H9 (cell line): ENCODE measurements around the gene NEB. TPM values are rescaled to one million over a fixed set of nuclear protein-coding genes. Genes with fewer than 3 reads are reported as not detected.

Experiments used
- DNase-seq: peaks from one replicate; pipeline ENCODE4 v3.0.0-alpha.2; 2017
- H2AFZ ChIP-seq: one replicate; pipeline ENCODE4 v1.6.1; 2013; ENCODE audit warnings: mild to moderate bottlenecking, low read length, control low read depth, moderate library complexity
- H2AK5ac ChIP-seq: 2 replicates; pipeline ENCODE4 v1.6.1; 2013; ENCODE audit warnings: low read length, control low read depth, mixed read lengths; ENCODE audit not compliant: insufficient read length
- H2BK120ac ChIP-seq: one replicate; pipeline ENCODE4 v1.6.1; 2013; ENCODE audit warnings: low read depth, mild to moderate bottlenecking, low read length, control low read depth, inconsistent platforms; ENCODE audit not compliant: poor library complexity, severe bottlenecking
- H2BK12ac ChIP-seq: 2 replicates; pipeline ENCODE4 v1.6.1; 2013; ENCODE audit warnings: low read length, control low read depth, mixed read lengths, low read depth; ENCODE audit not compliant: insufficient read length
- H2BK15ac ChIP-seq: 2 replicates; pipeline ENCODE4 v1.6.1; 2013; ENCODE audit warnings: low read depth, low read length, control low read depth
- H2BK20ac ChIP-seq: one replicate; pipeline ENCODE4 v1.6.1; 2013; ENCODE audit warnings: low read depth, mild to moderate bottlenecking, low read length, control low read depth, inconsistent platforms; ENCODE audit not compliant: poor library complexity, severe bottlenecking
- H2BK5ac ChIP-seq: 2 replicates; pipeline ENCODE4 v1.6.1; 2013; ENCODE audit warnings: low read length, control low read depth, mixed read lengths; ENCODE audit not compliant: insufficient read length
- H3K14ac ChIP-seq: 2 replicates; pipeline ENCODE4 v1.6.1; 2013; ENCODE audit warnings: low read length, control low read depth; ENCODE audit not compliant: insufficient read depth
- H3K18ac ChIP-seq: 2 replicates; pipeline ENCODE4 v1.6.1; 2013; ENCODE audit warnings: low read depth, mild to moderate bottlenecking, mixed read lengths, low read length, control low read depth; ENCODE audit not compliant: insufficient read length
- H3K23ac ChIP-seq: 2 replicates; pipeline ENCODE4 v1.6.1; 2013; ENCODE audit warnings: low read length, control low read depth, mixed read lengths, low read depth; ENCODE audit not compliant: insufficient read length
- H3K23me2 ChIP-seq: 2 replicates; pipeline ENCODE4 v1.6.1; 2013; ENCODE audit warnings: low read depth, mild to moderate bottlenecking, mixed read lengths, low read length, control low read depth; ENCODE audit not compliant: insufficient read length, poor library complexity, severe bottlenecking
- H3K27ac ChIP-seq: 2 replicates; pipeline ENCODE4 v1.5.1; 2013; ENCODE audit warnings: low read length, control low read depth, mixed read lengths, low read depth; ENCODE audit not compliant: insufficient read length
- H3K27me3 ChIP-seq: 2 replicates; pipeline ENCODE4 v1.6.1; 2013; ENCODE audit warnings: low read length, control low read depth, inconsistent platforms; ENCODE audit not compliant: insufficient read depth
- H3K4ac ChIP-seq: 2 replicates; pipeline ENCODE4 v1.6.1; 2013; ENCODE audit warnings: low read depth, mild to moderate bottlenecking, control low read depth, inconsistent platforms, low read length, moderate library complexity
- H3K4me1 ChIP-seq: 2 replicates; pipeline ENCODE4 v1.6.1; 2013; ENCODE audit warnings: low read length, control low read depth, inconsistent platforms; ENCODE audit not compliant: insufficient read depth
- H3K4me2 ChIP-seq: 2 replicates; pipeline ENCODE4 v1.6.1; 2013; ENCODE audit warnings: low read length, control low read depth, mixed read lengths; ENCODE audit not compliant: insufficient read length, insufficient read depth
- H3K56ac ChIP-seq: 2 replicates; pipeline ENCODE4 v1.6.1; 2013; ENCODE audit warnings: low read depth, mild to moderate bottlenecking, mixed read lengths, low read length, control low read depth; ENCODE audit not compliant: insufficient read length
- H3K79me1 ChIP-seq: 2 replicates; pipeline ENCODE4 v1.6.1; 2013; ENCODE audit warnings: low read depth, mild to moderate bottlenecking, moderate library complexity, low read length, control low read depth, inconsistent platforms; ENCODE audit not compliant: insufficient read depth, poor library complexity, severe bottlenecking
- H3K79me2 ChIP-seq: 2 replicates; pipeline ENCODE4 v1.6.1; 2013; ENCODE audit warnings: low read length, control low read depth, inconsistent platforms; ENCODE audit not compliant: insufficient read depth
- H3K9ac ChIP-seq: 2 replicates; pipeline ENCODE4 v1.6.1; 2013; ENCODE audit warnings: low read length, control low read depth, mixed read lengths; ENCODE audit not compliant: insufficient read length; ENCODE audit errors: extremely low read depth
- H3K9me3 ChIP-seq: one replicate; pipeline ENCODE4 v1.6.1; 2013; ENCODE audit warnings: low read depth, low read length, inconsistent platforms; ENCODE audit not compliant: control insufficient read depth
- H3T11ph ChIP-seq: one replicate; pipeline ENCODE4 v1.6.1; 2013; ENCODE audit warnings: mild to moderate bottlenecking, low read length, control low read depth, inconsistent platforms
- H4K20me1 ChIP-seq: one replicate; pipeline ENCODE4 v1.6.1; 2013; ENCODE audit not compliant: control insufficient read depth, insufficient read length, insufficient read depth
- H4K5ac ChIP-seq: 2 replicates; pipeline ENCODE4 v1.6.1; 2013; ENCODE audit warnings: low read depth, mild to moderate bottlenecking, mixed read lengths, low read length, control low read depth; ENCODE audit not compliant: insufficient read length
- H4K8ac ChIP-seq: replicated peaks from 2 replicates; pipeline ENCODE4 v1.6.1; 2013; ENCODE audit warnings: low read length, control low read depth, mixed read lengths, low read depth; ENCODE audit not compliant: insufficient read length
- H4K91ac ChIP-seq: 2 replicates; pipeline ENCODE4 v1.6.1; 2013; ENCODE audit warnings: low read depth, mild to moderate bottlenecking, moderate library complexity, mixed read lengths, low read length, control low read depth; ENCODE audit not compliant: insufficient read length
- H3K27ac Mint-ChIP-seq, 3 experiments: 2 replicates in 2 of 3; 3 replicates in 1 of 3; pipeline ENCODE4 v1.8.0; 2020 to 2021; ENCODE audit warnings: mixed read lengths in 3 of 3, mild to moderate bottlenecking in 1 of 3, moderate library complexity in 1 of 3
- H3K27me3 Mint-ChIP-seq: 2 replicates; pipeline ENCODE4 v1.8.0; 2021; ENCODE audit warnings: low read depth, mild to moderate bottlenecking, moderate library complexity, mixed read lengths
- H3K36me3 Mint-ChIP-seq, 3 experiments: 2 replicates in 2 of 3; 3 replicates in 1 of 3; pipeline ENCODE4 v1.8.0; 2020 to 2021; ENCODE audit warnings: low read depth in 3 of 3, mixed read lengths in 3 of 3; ENCODE audit not compliant: insufficient read depth in 1 of 3
- H3K4me1 Mint-ChIP-seq, 2 experiments: 2 replicates each; pipeline ENCODE4 v1.8.0; 2020; ENCODE audit warnings: mixed read lengths in 2 of 2
- H3K4me3 Mint-ChIP-seq, 2 experiments: 2 replicates in 1 of 2; 3 replicates in 1 of 2; pipeline ENCODE4 v1.8.0; 2020 to 2021; ENCODE audit warnings: mild to moderate bottlenecking in 2 of 2, mixed read lengths in 2 of 2, moderate library complexity in 1 of 2
- H3K9me3 Mint-ChIP-seq, 2 experiments: 2 replicates in 1 of 2; 3 replicates in 1 of 2; pipeline ENCODE4 v1.8.0; 2020; ENCODE audit warnings: mild to moderate bottlenecking in 2 of 2, mixed read lengths in 2 of 2, moderate library complexity in 1 of 2
- CTCF ChIP-seq: fragments of 200-600 bp; sonication (generic); conservative IDR thresholded peaks from 3 replicates; pipeline ENCODE4 v1.8.0; 2021; ENCODE audit warnings: antibody characterized with exemption, mild to moderate bottlenecking
- WGBS: extraction: QIAGEN DNeasy Blood & Tissue Kit; methylation state at CpG from one replicate; pipeline ENCODE4 v1.1.7; 2013; ENCODE audit warnings: missing lambda C conversion rate, low lambda C conversion rate, mixed read lengths; ENCODE audit not compliant: insufficient read length; ENCODE audit errors: extremely low coverage; 5-methylcytosine and 5-hydroxymethylcytosine counted together
- total RNA-seq: library from RNA; stranded (reverse); gene quantifications from 2 replicates; pipeline ENCODE4 v1.2.1, GENCODE V29; 2021

Gene NEB
- total RNA-seq, 1 experiment from 2014 or later, result 0.98 TPM

- no peak overlapping the region for H2BK120ac ChIP-seq
- no peaks in the 10 kb centered on the region for H3K9me3 ChIP-seq
- H3K56ac ChIP-seq, result no peak overlapping the region
- H3K9ac ChIP-seq, result no peak overlapping the region
- no peak overlapping the region for H2BK12ac ChIP-seq
- H3K4me1 ChIP-seq, result no peaks in the 10 kb centered on the region
- no peak overlapping the region for H3K4me2 ChIP-seq
- Mint-ChIP-seq H3K9me3 (no peaks in the 10 kb centered on the region), H3K27ac (no peak overlapping the region), H3K36me3 (no peaks in the 10 kb centered on the region), H3K4me3 (no peak overlapping the region), H3K4me1 (peaks cover 0 to 6% of the 10 kb centered on the region in 2 experiments; a peak in 2 of 4 replicates), H3K27me3 (no peaks in the 10 kb centered on the region)
- no peaks in the 10 kb centered on the region for H4K20me1 ChIP-seq
- no peak overlapping the region for H4K91ac ChIP-seq
- no peaks in the 10 kb centered on the region for H3K23me2 ChIP-seq
- no peak overlapping the region for H4K5ac ChIP-seq
- no peak overlapping the region for H2AFZ ChIP-seq
- WGBS, result no CpG with 5 or more reads among the region's 4 CpGs
- DNase-seq, result no peak
- H4K8ac ChIP-seq, result no peak overlapping the region
- H2BK15ac ChIP-seq, result no peak overlapping the region
- TF ChIP-seq CTCF, result no peak
- no peaks in the 10 kb centered on the region for H3K79me2 ChIP-seq
- H2AK5ac ChIP-seq, result no peak overlapping the region
- no peak overlapping the region for H3T11ph ChIP-seq
- no peak overlapping the region for H2BK5ac ChIP-seq
- no peak overlapping the region for H3K23ac ChIP-seq
- no peak overlapping the region for H3K4ac ChIP-seq
- H3K79me1 ChIP-seq, result no peaks in the 10 kb centered on the region
- H3K27ac ChIP-seq, result no peak overlapping the region
- H3K18ac ChIP-seq, result no peak overlapping the region
- H2BK20ac ChIP-seq, result no peak overlapping the region
- H3K14ac ChIP-seq, result no peak overlapping the region
- no peaks in the 10 kb centered on the region for H3K27me3 ChIP-seq
Measured at GRCh38 chr2:151610310-151610709, 124.0 kb downstream of the NEB start.
